B cell (primary cell): ENCODE data around the gene ELFN1. TPM values are rescaled to one million over a fixed set of nuclear protein-coding genes. Genes with fewer than 3 reads are reported as not detected.

Experiments
- ATAC-seq: fragments of 200-7000 bp; cut with Tn5 transposase; one replicate; pipeline ENCODE4 v1.10.0; 2021; ENCODE audit warnings: low read depth, mild to moderate bottlenecking, moderate number of reproducible peaks, moderate library complexity
- CTCF ChIA-PET: fragments of 350-600 bp; sonication (Branson Sonifier 250); formaldehyde crosslinking; loops from one replicate; lab custom pipeline; 2021; ENCODE audit warnings: antibody characterized with exemption, inconsistent platforms; lab: Charles Lee
- POLR2A ChIA-PET: fragments of 350-600 bp; sonication (Branson Sonifier 250); formaldehyde crosslinking; loops from one replicate; lab custom pipeline; 2021; ENCODE audit warnings: antibody characterized with exemption; lab: Charles Lee
- DNase-seq: peaks from one replicate; pipeline ENCODE4 v3.0.0; 2013
- H2AFZ ChIP-seq: 2 replicates; pipeline ENCODE4 v1.6.1; 2012; ENCODE audit warnings: mild to moderate bottlenecking, low read depth, low read length; ENCODE audit not compliant: insufficient read depth, poor library complexity, severe bottlenecking
- H3K27ac ChIP-seq, 2 donors: 1 replicate in 1 of 2; 2 replicates in 1 of 2; pipeline ENCODE4 v1.5.1; 2012 to 2013; ENCODE audit warnings: low read length in 2 of 2, mild to moderate bottlenecking in 2 of 2, moderate library complexity in 1 of 2
- H3K27me3 ChIP-seq, 4 experiments: fragments of 200-600 bp in 1 of 4; sonication (generic) in 1 of 4; replicated peaks in 1 of 4; 1 replicate in 2 of 4; 2 replicates in 2 of 4; pipeline versions ENCODE4 v1.6.1 to v1.7.0; 2013 to 2016; ENCODE audit warnings: low read length in 3 of 4, mild to moderate bottlenecking in 2 of 4, mixed read lengths in 1 of 4, moderate library complexity in 1 of 4; ENCODE audit not compliant: insufficient read depth in 4 of 4, control insufficient read depth in 3 of 4; ENCODE audit errors: control extremely low read depth in 1 of 4
- H3K36me3 ChIP-seq, 2 experiments: replicated peaks in 1 of 2; 1 replicate in 1 of 2; 2 replicates in 1 of 2; pipeline versions ENCODE4 v1.6.1 to v1.7.1; 2013; ENCODE audit warnings: low read length in 1 of 2; ENCODE audit not compliant: insufficient read depth in 2 of 2, control insufficient read depth in 1 of 2; ENCODE audit errors: control extremely low read depth in 1 of 2, extremely low read depth in 1 of 2
- H3K4me1 ChIP-seq, 2 donors: fragments of 200-600 bp in 1 of 2; sonication (generic) in 1 of 2; 1 replicate in 1 of 2; 2 replicates in 1 of 2; pipeline versions ENCODE4 v1.5.1 to v1.6.1; 2013 to 2017; ENCODE audit warnings: low read length in 2 of 2; ENCODE audit not compliant: control insufficient read depth in 2 of 2, insufficient read depth in 2 of 2
- H3K4me2 ChIP-seq: replicated peaks from 2 replicates; pipeline ENCODE3; 2012; ENCODE audit warnings: mild to moderate bottlenecking, low read depth, low read length; ENCODE audit not compliant: poor library complexity, severe bottlenecking
- H3K4me3 ChIP-seq, 5 experiments: fragments of 200-600 bp in 1 of 5; sonication (generic) in 1 of 5; 1 replicate in 3 of 5; 2 replicates in 2 of 5; pipeline versions ENCODE4 v1.5.1 to v1.7.0; 2011 to 2016; ENCODE audit warnings: low read length in 4 of 5, mild to moderate bottlenecking in 4 of 5, low read depth in 2 of 5, control low read depth in 1 of 5, moderate library complexity in 1 of 5; ENCODE audit not compliant: insufficient read depth in 1 of 5; ENCODE audit errors: control extremely low read depth in 1 of 5, extremely low read depth in 1 of 5
- H3K79me2 ChIP-seq: fragments of 200-600 bp; sonication (generic); one replicate; pipeline ENCODE4 v1.6.0; 2016; ENCODE audit warnings: low read length; ENCODE audit not compliant: control insufficient read depth, insufficient read depth
- H3K9ac ChIP-seq: fragments of 200-600 bp; sonication (generic); 2 replicates; pipeline ENCODE4 v1.6.1; 2017; ENCODE audit warnings: mild to moderate bottlenecking, low read length, moderate library complexity
- H3K9me3 ChIP-seq, 3 donors: one replicate each; pipeline versions ENCODE4 v1.6.1 to v1.7.1; 2013; ENCODE audit warnings: low read length in 2 of 3; ENCODE audit not compliant: control insufficient read depth in 2 of 3, insufficient read depth in 1 of 3; ENCODE audit errors: control extremely low read depth in 1 of 3
- H4K20me1 ChIP-seq: 2 replicates; pipeline ENCODE4 v1.6.0; 2012; ENCODE audit warnings: mild to moderate bottlenecking, low read length; ENCODE audit not compliant: insufficient read depth, control insufficient read depth, poor library complexity, severe bottlenecking
- H3K27ac Mint-ChIP-seq: one replicate; pipeline ENCODE4 v1.8.0; 2021; ENCODE audit warnings: mixed read lengths
- H3K27me3 Mint-ChIP-seq: one replicate; pipeline ENCODE4 v1.8.0; 2021; ENCODE audit warnings: mixed read lengths
- H3K4me1 Mint-ChIP-seq: one replicate; pipeline ENCODE4 v1.8.0; 2021; ENCODE audit warnings: mixed read lengths
- H3K4me3 Mint-ChIP-seq: one replicate; pipeline ENCODE4 v1.8.0; 2021; ENCODE audit warnings: mixed read lengths
- H3K9me3 Mint-ChIP-seq: one replicate; pipeline ENCODE4 v1.8.0; 2022; ENCODE audit warnings: mixed read lengths; ENCODE audit not compliant: insufficient read depth
- EZH2 ChIP-seq: IDR thresholded peaks from 2 replicates; pipeline ENCODE4 v1.6.1; 2012; ENCODE audit warnings: borderline replicate concordance, low read depth, mild to moderate bottlenecking, moderate library complexity, low read length; ENCODE audit not compliant: insufficient read depth, poor library complexity, severe bottlenecking
- WGBS: methylation state at CpG from one replicate; pipeline ENCODE4 v1.1.5; 2013; ENCODE audit warnings: missing lambda C conversion rate; ENCODE audit not compliant: insufficient coverage; 5-methylcytosine and 5-hydroxymethylcytosine counted together
- intact Hi-C: fragments of 100-400 bp; cut with micrococcal nuclease; formaldehyde crosslinking; loops from one replicate; pipeline ENCODE4 v1.10.0; 2022
- polyA plus RNA-seq: library from polyadenylated mRNA; depleted of rRNA; stranded (reverse); fragments of >200 nt; gene quantifications from 2 replicates; pipeline ENCODE4 v1.2.3, GENCODE V29; 2012
- total RNA-seq, 2 donors: library from RNA; stranded (reverse); fragments of 120-200 nt in 1 of 2; gene quantifications; 1 replicate in 1 of 2; 2 replicates in 1 of 2; pipeline versions ENCODE4 v1.2.3 to v1.2.4, GENCODE V29; 2013 to 2022
- TF ChIP-seq, protein P1 (sequence below): fragments of 200-600 bp; IDR thresholded peaks from one replicate; pipeline ENCODE4 v1.8.0; 2022; ENCODE audit warnings: antibody characterized with exemption, mild to moderate bottlenecking

Gene ELFN1
- total and polyA plus RNA-seq, 2 donors (not counting 1 experiment from before 2014, with no cell fraction given): 0.12 TPM; not detected in 1

DNA sequence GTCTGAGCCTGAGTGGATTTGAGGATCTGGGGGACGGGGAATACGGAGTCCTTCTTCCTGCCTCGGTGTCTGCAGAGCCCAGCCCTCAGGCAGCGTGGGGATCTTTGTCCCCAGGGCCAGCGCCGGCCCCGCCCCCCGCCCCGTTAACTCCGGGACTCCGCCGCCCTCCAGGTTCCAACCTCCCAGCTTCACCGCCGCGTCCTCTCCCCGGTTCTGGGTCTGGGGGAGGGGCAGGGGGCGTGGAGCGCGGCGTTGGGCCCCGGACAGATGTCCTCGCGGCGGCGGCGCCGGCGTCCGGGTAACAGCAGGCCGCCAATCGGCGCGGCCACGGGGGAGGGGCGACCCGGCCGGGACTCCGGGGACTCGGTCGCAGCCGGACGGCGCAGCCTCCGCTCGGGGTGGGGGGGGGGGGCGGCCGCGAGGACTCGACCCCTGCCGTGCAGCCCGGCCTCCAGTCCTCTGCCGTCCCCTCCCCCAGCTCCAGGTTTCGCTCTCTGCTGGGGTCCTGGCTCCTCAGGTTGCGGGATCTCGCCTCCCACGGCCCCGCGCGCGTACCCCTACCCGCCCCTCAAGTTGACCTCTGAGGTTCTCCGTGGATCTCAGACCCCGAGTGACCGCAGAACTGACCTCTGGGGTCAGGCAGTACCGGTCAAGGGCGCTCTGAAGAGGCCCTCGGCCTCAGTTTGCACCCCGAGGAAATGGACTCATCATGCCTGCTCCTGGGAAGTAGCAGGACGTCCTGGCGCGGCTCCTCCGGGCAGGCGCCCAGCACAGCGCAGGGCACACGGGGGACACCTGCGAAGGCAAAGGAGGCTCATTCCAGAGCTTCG, 2.3 kb upstream of the ELFN1 start:
- 9% methylated on average over 70 of the region's 77 CpGs for WGBS
- no peaks in the 10 kb centered on the region for H3K79me2 ChIP-seq
- H3K27ac Mint-ChIP-seq: no peak overlapping the region
- H3K27me3 Mint-ChIP-seq: peaks cover 34% of the 10 kb centered on the region
- no peak overlapping the region for H3K27ac ChIP-seq
- H3K9ac ChIP-seq: peak overlapping the region; percentile 60
- ATAC-seq (no peak), DNase-seq (no peak)
- peaks cover 0 to 70% (median 32%) of the 10 kb centered on the region in 4 experiments for H3K27me3 ChIP-seq
- peak overlapping the region; percentile 96 for H3K4me2 ChIP-seq
- peaks cover 45% of the 10 kb centered on the region in 2 donors for H3K4me1 ChIP-seq
- H3K9me3 ChIP-seq: peaks cover 0 to 14% (median 0%) of the 10 kb centered on the region in 3 donors
- TF ChIP-seq EZH2: no peak
- TF ChIP-seq, protein P1, sequence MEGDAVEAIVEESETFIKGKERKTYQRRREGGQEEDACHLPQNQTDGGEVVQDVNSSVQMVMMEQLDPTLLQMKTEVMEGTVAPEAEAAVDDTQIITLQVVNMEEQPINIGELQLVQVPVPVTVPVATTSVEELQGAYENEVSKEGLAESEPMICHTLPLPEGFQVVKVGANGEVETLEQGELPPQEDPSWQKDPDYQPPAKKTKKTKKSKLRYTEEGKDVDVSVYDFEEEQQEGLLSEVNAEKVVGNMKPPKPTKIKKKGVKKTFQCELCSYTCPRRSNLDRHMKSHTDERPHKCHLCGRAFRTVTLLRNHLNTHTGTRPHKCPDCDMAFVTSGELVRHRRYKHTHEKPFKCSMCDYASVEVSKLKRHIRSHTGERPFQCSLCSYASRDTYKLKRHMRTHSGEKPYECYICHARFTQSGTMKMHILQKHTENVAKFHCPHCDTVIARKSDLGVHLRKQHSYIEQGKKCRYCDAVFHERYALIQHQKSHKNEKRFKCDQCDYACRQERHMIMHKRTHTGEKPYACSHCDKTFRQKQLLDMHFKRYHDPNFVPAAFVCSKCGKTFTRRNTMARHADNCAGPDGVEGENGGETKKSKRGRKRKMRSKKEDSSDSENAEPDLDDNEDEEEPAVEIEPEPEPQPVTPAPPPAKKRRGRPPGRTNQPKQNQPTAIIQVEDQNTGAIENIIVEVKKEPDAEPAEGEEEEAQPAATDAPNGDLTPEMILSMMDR: no peak
- POLR2A ChIA-PET: no interaction called here
- peak overlapping the region in 4 of 5 experiments; percentile 29 to 57 (median 45) for H3K4me3 ChIP-seq
- H4K20me1 ChIP-seq: no peaks in the 10 kb centered on the region
- intact Hi-C loops: loop anchor here (10.0 kb wide), 1 partner anchor 677 kb away; no protein-coding TSS in a partner anchor
- peak overlapping the region; percentile 51 for H3K4me3 Mint-ChIP-seq
- H3K4me1 Mint-ChIP-seq: peaks cover 19% of the 10 kb centered on the region
- H3K36me3 ChIP-seq: no peaks in the 10 kb centered on the region
- H3K9me3 Mint-ChIP-seq: no peaks in the 10 kb centered on the region
- H2AFZ ChIP-seq: peak overlapping the region; percentile 69
- CTCF ChIA-PET: interaction anchor here (1.0 kb wide), 1 partner anchor 680 kb away, joined by 5 read pairs; no protein-coding TSS in a partner anchor
